Neural crest cell (in vitro differentiated cells): ENCODE measurements around the gene DNAH6. TPM values are rescaled to one million over a fixed set of nuclear protein-coding genes. Genes with fewer than 3 reads are reported as not detected.

ENCODE experiments used
- DNase-seq: peaks from one replicate; pipeline ENCODE4 v3.0.0; 2021; ENCODE audit warnings: low read depth, mixed read lengths, low spot score
- H3K27ac Mint-ChIP-seq: one replicate; pipeline ENCODE4 v1.8.0; 2021; ENCODE audit warnings: mild to moderate bottlenecking, mixed read lengths; ENCODE audit not compliant: unreplicated experiment
- H3K27me3 Mint-ChIP-seq: 2 replicates; pipeline ENCODE4 v1.8.0; 2021; ENCODE audit warnings: low read depth, mild to moderate bottlenecking, mixed read lengths
- H3K36me3 Mint-ChIP-seq: 2 replicates; pipeline ENCODE4 v1.8.0; 2021; ENCODE audit warnings: low read depth, mild to moderate bottlenecking, mixed read lengths
- H3K4me1 Mint-ChIP-seq: 2 replicates; pipeline ENCODE4 v1.8.0; 2021; ENCODE audit warnings: mixed read lengths
- H3K4me3 Mint-ChIP-seq: one replicate; pipeline ENCODE4 v1.8.0; 2021; ENCODE audit warnings: mild to moderate bottlenecking, mixed read lengths
- H3K9me3 Mint-ChIP-seq: 2 replicates; pipeline ENCODE4 v1.8.0; 2021; ENCODE audit warnings: mixed read lengths
- CTCF ChIP-seq: fragments of 200-600 bp; sonication (generic); conservative IDR thresholded peaks from 2 replicates; pipeline ENCODE4 v1.5.0; 2021; ENCODE audit warnings: antibody characterized with exemption, mild to moderate bottlenecking
- total RNA-seq: library from RNA; stranded (reverse); gene quantifications from 2 replicates; pipeline ENCODE4 v1.2.1, GENCODE V29; 2021

Gene DNAH6
- total RNA-seq, 1 donor from 2014 or later, result 2.8 TPM

- Mint-ChIP-seq H3K36me3 (no peaks in the 10 kb centered on the region), H3K9me3 (peaks cover 2% of the 10 kb centered on the region)
- DNase-seq, result no peak
These were observed 170.6 kb downstream of the DNAH6 start for GRCh38 chr2:84686783-84687476.

GRCh38 chr2:84687498-84688149 is 171.3 kb downstream of the DNAH6 start:
- no peaks in the 10 kb centered on the region for H3K36me3 Mint-ChIP-seq
- no peak for TF ChIP-seq CTCF
- no peaks in the 10 kb centered on the region for H3K4me1 Mint-ChIP-seq
- H3K27me3 Mint-ChIP-seq, result no peaks in the 10 kb centered on the region
- peaks cover 2% of the 10 kb centered on the region for H3K9me3 Mint-ChIP-seq
- no peak overlapping the region for H3K4me3 Mint-ChIP-seq
- DNase-seq, result no peak
- no peak overlapping the region for H3K27ac Mint-ChIP-seq

More at GRCh38 chr2:84686783-84687476, 170.6 kb downstream of the DNAH6 start:
- Mint-ChIP-seq H3K27me3 (no peaks in the 10 kb centered on the region), H3K4me3 (no peak overlapping the region), H3K4me1 (no peaks in the 10 kb centered on the region), H3K27ac (no peak overlapping the region)
- no peak for TF ChIP-seq CTCF

- no peak overlapping the region for H3K4me3 Mint-ChIP-seq
- no peak overlapping the region for H3K27ac Mint-ChIP-seq
- H3K27me3 Mint-ChIP-seq, result no peaks in the 10 kb centered on the region
- DNase-seq, result no peak
- no peaks in the 10 kb centered on the region for H3K9me3 Mint-ChIP-seq
- no peaks in the 10 kb centered on the region for H3K36me3 Mint-ChIP-seq
- no peaks in the 10 kb centered on the region for H3K4me1 Mint-ChIP-seq
- TF ChIP-seq CTCF, result no peak
These were observed 173.9 kb downstream of the DNAH6 start for GRCh38 chr2:84690225-84690624.

GRCh38 chr2:84694088-84694622 is 177.9 kb downstream of the DNAH6 start:
- H3K36me3 Mint-ChIP-seq, result no peaks in the 10 kb centered on the region
- TF ChIP-seq CTCF, result no peak
- DNase-seq, result no peak
- no peaks in the 10 kb centered on the region for H3K27me3 Mint-ChIP-seq
- no peaks in the 10 kb centered on the region for H3K9me3 Mint-ChIP-seq
- H3K27ac Mint-ChIP-seq, result no peak overlapping the region
- H3K4me3 Mint-ChIP-seq, result no peak overlapping the region
- H3K4me1 Mint-ChIP-seq, result no peaks in the 10 kb centered on the region

GRCh38 chr2:84697895-84698294 is 181.6 kb downstream of the DNAH6 start:
- Mint-ChIP-seq H3K36me3 (peaks cover 9% of the 10 kb centered on the region), H3K27ac (no peak overlapping the region), H3K4me3 (no peak overlapping the region), H3K27me3 (no peaks in the 10 kb centered on the region), H3K9me3 (no peaks in the 10 kb centered on the region), H3K4me1 (no peaks in the 10 kb centered on the region)
- no peak for DNase-seq
- TF ChIP-seq CTCF, result no peak
